Neural crest cell (in vitro differentiated cells): ENCODE data around the gene ADAM17. TPM values are rescaled to one million over a fixed set of nuclear protein-coding genes. Genes with fewer than 3 reads are reported as not detected.

ENCODE experiments used
- DNase-seq: peaks from one replicate; pipeline ENCODE4 v3.0.0; 2021; ENCODE audit warnings: low read depth, mixed read lengths, low spot score
- H3K27ac Mint-ChIP-seq: one replicate; pipeline ENCODE4 v1.8.0; 2021; ENCODE audit warnings: mild to moderate bottlenecking, mixed read lengths; ENCODE audit not compliant: unreplicated experiment
- H3K27me3 Mint-ChIP-seq: 2 replicates; pipeline ENCODE4 v1.8.0; 2021; ENCODE audit warnings: low read depth, mild to moderate bottlenecking, mixed read lengths
- H3K36me3 Mint-ChIP-seq: 2 replicates; pipeline ENCODE4 v1.8.0; 2021; ENCODE audit warnings: low read depth, mild to moderate bottlenecking, mixed read lengths
- H3K4me1 Mint-ChIP-seq: 2 replicates; pipeline ENCODE4 v1.8.0; 2021; ENCODE audit warnings: mixed read lengths
- H3K4me3 Mint-ChIP-seq: one replicate; pipeline ENCODE4 v1.8.0; 2021; ENCODE audit warnings: mild to moderate bottlenecking, mixed read lengths
- H3K9me3 Mint-ChIP-seq: 2 replicates; pipeline ENCODE4 v1.8.0; 2021; ENCODE audit warnings: mixed read lengths
- total RNA-seq: library from RNA; stranded (reverse); gene quantifications from 2 replicates; pipeline ENCODE4 v1.2.1, GENCODE V29; 2021
- TF ChIP-seq, protein P1 (sequence below): fragments of 200-600 bp; sonication (generic); conservative IDR thresholded peaks from 2 replicates; pipeline ENCODE4 v1.5.0; 2021; ENCODE audit warnings: antibody characterized with exemption, mild to moderate bottlenecking

Gene ADAM17
- total RNA-seq, 1 donor from 2014 or later: 39.6 TPM

DNA sequence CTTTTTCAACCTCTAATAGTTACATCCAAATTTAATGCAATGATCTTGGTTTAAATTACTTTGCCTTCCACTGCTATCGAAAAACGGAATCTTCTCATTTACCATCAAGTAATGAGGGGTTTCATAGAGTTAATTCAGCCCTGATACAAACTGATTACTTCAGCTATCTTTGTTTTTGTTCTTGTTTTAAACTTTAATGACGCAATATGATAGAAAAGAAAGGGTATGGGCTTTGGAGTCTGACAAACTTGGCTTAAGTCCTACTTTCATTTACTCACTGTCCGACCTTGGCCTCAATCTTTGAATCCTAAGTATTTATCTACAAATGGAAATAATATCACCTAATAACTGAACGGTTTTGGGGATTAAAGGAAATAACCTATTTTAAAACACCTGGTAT is 16.1 kb downstream of the ADAM17 start:
- H3K27ac Mint-ChIP-seq: no peak overlapping the region
- no peak for DNase-seq
- H3K36me3 Mint-ChIP-seq: peaks cover 8% of the 10 kb centered on the region
- H3K4me1 Mint-ChIP-seq: peaks cover 11% of the 10 kb centered on the region
- no peaks in the 10 kb centered on the region for H3K27me3 Mint-ChIP-seq
- H3K4me3 Mint-ChIP-seq: no peak overlapping the region
- TF ChIP-seq, protein P1, sequence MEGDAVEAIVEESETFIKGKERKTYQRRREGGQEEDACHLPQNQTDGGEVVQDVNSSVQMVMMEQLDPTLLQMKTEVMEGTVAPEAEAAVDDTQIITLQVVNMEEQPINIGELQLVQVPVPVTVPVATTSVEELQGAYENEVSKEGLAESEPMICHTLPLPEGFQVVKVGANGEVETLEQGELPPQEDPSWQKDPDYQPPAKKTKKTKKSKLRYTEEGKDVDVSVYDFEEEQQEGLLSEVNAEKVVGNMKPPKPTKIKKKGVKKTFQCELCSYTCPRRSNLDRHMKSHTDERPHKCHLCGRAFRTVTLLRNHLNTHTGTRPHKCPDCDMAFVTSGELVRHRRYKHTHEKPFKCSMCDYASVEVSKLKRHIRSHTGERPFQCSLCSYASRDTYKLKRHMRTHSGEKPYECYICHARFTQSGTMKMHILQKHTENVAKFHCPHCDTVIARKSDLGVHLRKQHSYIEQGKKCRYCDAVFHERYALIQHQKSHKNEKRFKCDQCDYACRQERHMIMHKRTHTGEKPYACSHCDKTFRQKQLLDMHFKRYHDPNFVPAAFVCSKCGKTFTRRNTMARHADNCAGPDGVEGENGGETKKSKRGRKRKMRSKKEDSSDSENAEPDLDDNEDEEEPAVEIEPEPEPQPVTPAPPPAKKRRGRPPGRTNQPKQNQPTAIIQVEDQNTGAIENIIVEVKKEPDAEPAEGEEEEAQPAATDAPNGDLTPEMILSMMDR: no peak
- no peaks in the 10 kb centered on the region for H3K9me3 Mint-ChIP-seq

DNA sequence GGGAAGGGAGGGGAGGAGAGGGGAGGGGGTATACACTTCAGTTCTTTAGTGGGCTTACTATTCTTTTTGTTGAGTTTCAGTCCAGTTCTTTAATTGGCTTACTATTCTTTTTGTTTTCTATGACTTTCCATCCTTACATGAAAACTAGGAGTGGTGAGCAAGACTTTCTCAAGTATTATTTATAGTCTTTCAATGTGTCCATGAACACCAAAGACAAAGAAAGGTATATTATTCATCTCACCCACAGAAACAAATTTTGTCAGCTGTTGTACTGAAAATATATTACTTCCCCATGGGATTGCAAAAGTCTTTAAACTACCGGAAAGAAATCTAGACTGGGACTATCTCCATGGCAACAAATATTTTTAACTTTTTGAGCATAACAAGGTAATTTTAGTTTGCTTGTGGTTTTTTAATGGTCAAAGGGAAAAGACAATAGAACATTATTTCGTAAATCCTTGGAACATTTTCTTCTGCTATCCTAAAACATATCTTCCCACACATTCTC is 17.6 kb downstream of the ADAM17 start:
- Mint-ChIP-seq H3K4me3 (no peak overlapping the region), H3K9me3 (no peaks in the 10 kb centered on the region), H3K27me3 (no peaks in the 10 kb centered on the region), H3K4me1 (peaks cover 4% of the 10 kb centered on the region), H3K36me3 (peaks cover 9% of the 10 kb centered on the region), H3K27ac (no peak overlapping the region)
- TF ChIP-seq, protein P1: no peak
- DNase-seq: no peak

DNA sequence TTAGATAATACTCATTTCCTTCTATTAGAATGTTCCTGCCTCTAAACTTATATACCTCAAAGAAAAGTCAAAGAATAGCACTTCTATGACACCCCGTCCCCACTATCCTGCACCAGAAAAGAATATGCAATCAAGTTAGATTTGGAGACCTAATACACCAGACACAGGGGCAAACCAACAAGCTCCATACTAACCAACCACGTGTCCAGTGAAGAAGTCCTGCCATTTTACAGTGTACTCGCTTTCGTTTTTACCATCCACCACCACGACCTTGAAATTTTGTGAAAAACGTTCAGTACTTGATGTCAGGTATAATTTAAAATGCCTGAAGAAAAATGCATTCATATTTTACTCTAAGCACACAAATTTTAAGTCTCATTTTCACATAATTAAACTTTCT is 19.1 kb downstream of the ADAM17 start:
- no peak overlapping the region for H3K27ac Mint-ChIP-seq
- peaks cover 9% of the 10 kb centered on the region for H3K36me3 Mint-ChIP-seq
- no peak for DNase-seq
- no peaks in the 10 kb centered on the region for H3K9me3 Mint-ChIP-seq
- TF ChIP-seq, protein P1: no peak
- H3K4me1 Mint-ChIP-seq: peaks cover 4% of the 10 kb centered on the region
- H3K27me3 Mint-ChIP-seq: no peaks in the 10 kb centered on the region
- H3K4me3 Mint-ChIP-seq: no peak overlapping the region

DNA sequence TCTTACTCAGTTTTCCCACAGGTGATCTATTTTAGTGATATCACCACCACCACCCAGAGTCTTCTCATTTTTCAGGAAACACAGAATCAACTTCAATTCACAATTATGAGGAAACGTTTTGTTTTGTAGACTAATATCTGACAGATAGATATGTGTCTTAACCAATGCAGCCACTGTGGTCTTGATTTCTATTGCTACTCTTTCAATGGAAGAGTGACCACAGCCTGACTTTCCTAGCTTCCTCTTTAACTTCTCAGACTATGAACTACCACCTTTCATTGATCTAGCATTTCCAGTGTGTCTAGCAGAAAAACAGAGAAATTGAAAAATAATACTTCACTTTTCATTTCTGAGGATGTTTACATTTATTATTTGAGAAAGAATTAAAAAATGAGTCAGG is 20.5 kb downstream of the ADAM17 start:
- DNase-seq: no peak
- Mint-ChIP-seq H3K27ac (no peak overlapping the region), H3K4me3 (no peak overlapping the region), H3K4me1 (peaks cover 4% of the 10 kb centered on the region), H3K9me3 (no peaks in the 10 kb centered on the region), H3K27me3 (no peaks in the 10 kb centered on the region), H3K36me3 (peaks cover 9% of the 10 kb centered on the region)
- TF ChIP-seq, protein P1: no peak

DNA sequence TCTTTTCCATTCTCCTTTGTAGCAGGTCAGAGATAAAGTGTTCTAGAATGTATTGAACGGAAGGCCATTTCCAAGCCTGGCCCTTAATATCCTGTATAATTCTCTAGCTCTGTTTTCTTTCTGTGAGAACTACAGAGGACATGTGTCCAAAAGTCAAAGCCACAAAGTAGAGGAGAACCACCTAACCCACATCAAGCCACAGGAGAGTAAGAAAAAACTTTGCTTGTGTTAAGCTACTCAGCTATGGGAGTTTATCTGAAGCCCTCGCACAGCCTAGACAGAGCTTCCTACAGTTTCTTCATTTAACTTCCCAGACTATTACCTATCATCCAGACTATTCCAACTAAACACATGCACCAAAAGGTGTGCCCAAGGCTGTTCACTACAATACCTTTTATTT is 22.0 kb downstream of the ADAM17 start:
- H3K36me3 Mint-ChIP-seq: peaks cover 12% of the 10 kb centered on the region
- H3K4me3 Mint-ChIP-seq: no peak overlapping the region
- TF ChIP-seq, protein P1: no peak
- H3K9me3 Mint-ChIP-seq: no peaks in the 10 kb centered on the region
- no peak for DNase-seq
- no peak overlapping the region for H3K27ac Mint-ChIP-seq
- H3K27me3 Mint-ChIP-seq: no peaks in the 10 kb centered on the region
- H3K4me1 Mint-ChIP-seq: peaks cover 4% of the 10 kb centered on the region

DNA sequence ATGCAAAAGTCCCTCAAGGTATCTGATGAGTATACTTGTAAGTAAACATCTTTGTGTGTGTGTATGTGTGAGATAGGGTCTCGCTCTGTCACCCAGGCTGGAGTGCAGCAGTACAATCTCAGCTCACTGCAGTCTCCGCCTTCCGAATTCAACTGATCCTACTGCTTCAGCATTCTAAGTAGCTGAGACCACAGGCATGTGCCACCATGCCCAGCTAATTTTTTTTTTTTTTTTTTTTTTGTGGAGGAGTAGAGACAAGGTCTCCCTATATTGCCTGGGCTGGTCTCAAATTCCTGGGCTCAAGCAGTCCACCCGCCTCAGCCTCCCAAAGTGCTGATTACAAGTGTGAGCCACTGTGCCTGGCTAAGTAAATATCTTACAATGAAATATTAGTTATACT is 23.2 kb downstream of the ADAM17 start:
- Mint-ChIP-seq H3K27me3 (no peaks in the 10 kb centered on the region), H3K27ac (no peak overlapping the region), H3K4me1 (no peaks in the 10 kb centered on the region), H3K36me3 (peaks cover 12% of the 10 kb centered on the region), H3K9me3 (no peaks in the 10 kb centered on the region), H3K4me3 (no peak overlapping the region)
- TF ChIP-seq, protein P1: no peak
- no peak for DNase-seq
